OCI-LY7 (cell line): ENCODE measurements around the gene SEPTIN10. TPM values are rescaled to one million over a fixed set of nuclear protein-coding genes. Genes with fewer than 3 reads are reported as not detected.

Experiments used
- BruUV-seq: library from RNA; stranded (reverse); fragments of 400-500 nt; replicated peaks from 2 replicates; lab custom pipeline; 2021; lab: Mats Ljungman, UMichigan
- CTCF ChIA-PET: fragments of 300-600 bp; sonication (Branson Sonifier 250); formaldehyde crosslinking; loops from one replicate; lab custom pipeline; 2022; ENCODE audit warnings: antibody characterized with exemption; ENCODE audit not compliant: unreplicated experiment; lab: Charles Lee
- POLR2A ChIA-PET: fragments of 300-600 bp; sonication (Branson Sonifier 250); formaldehyde crosslinking; loops from one replicate; lab custom pipeline; 2022; ENCODE audit warnings: antibody characterized with exemption; lab: Charles Lee
- DNase-seq: peaks from one replicate; pipeline ENCODE4 v3.0.0-alpha.2; 2015; ENCODE audit warnings: low spot score
- H2AFZ ChIP-seq: fragments of 200-600 bp; sonication (generic), shearing (Covaris generic); 2 replicates; pipeline ENCODE4 v1.6.1; 2014; ENCODE audit warnings: mild to moderate bottlenecking, antibody characterized with exemption, low read length, moderate library complexity
- H3K27ac ChIP-seq: fragments of 200-600 bp; sonication (generic); 2 replicates; pipeline ENCODE4 v1.5.1; 2014; ENCODE audit warnings: mixed run types, low read depth, mild to moderate bottlenecking, moderate library complexity, low read length, inconsistent platforms; ENCODE audit not compliant: poor library complexity, severe bottlenecking
- H3K36me3 ChIP-seq: fragments of 200-600 bp; sonication (generic); 2 replicates; pipeline ENCODE4 v1.6.1; 2014; ENCODE audit warnings: mild to moderate bottlenecking, antibody characterized with exemption, low read length, moderate library complexity, mixed read lengths; ENCODE audit not compliant: insufficient read depth
- H3K4me1 ChIP-seq: fragments of 200-600 bp; sonication (generic); 2 replicates; pipeline ENCODE4 v1.5.1; 2014; ENCODE audit warnings: mild to moderate bottlenecking, low read length; ENCODE audit not compliant: insufficient read depth, poor library complexity, severe bottlenecking
- H3K4me2 ChIP-seq: fragments of 200-600 bp; sonication (generic); 2 replicates; pipeline ENCODE4 v1.6.1; 2014; ENCODE audit warnings: mild to moderate bottlenecking, low read length
- H3K4me3 ChIP-seq: fragments of 200-600 bp; sonication (generic); 2 replicates; pipeline ENCODE4 v1.5.1; 2014; ENCODE audit warnings: mild to moderate bottlenecking, low read depth, low read length; ENCODE audit not compliant: poor library complexity, severe bottlenecking
- H3K79me2 ChIP-seq: fragments of 200-600 bp; sonication (generic); 2 replicates; pipeline ENCODE4 v1.6.1; 2016; ENCODE audit warnings: low read depth, mild to moderate bottlenecking, low read length, moderate library complexity, mixed read lengths; ENCODE audit not compliant: insufficient read depth
- H3K9me2 ChIP-seq: fragments of 200-600 bp; sonication (generic); 2 replicates; pipeline ENCODE4 v1.6.1; 2016; ENCODE audit warnings: mild to moderate bottlenecking, low read length, mixed read lengths; ENCODE audit not compliant: insufficient read depth
- H3K9me3 ChIP-seq: fragments of 200-600 bp; sonication (generic); 2 replicates; pipeline ENCODE4 v1.6.1; 2014; ENCODE audit warnings: mild to moderate bottlenecking, mixed run types, low read length, mixed read lengths
- H4K20me1 ChIP-seq: fragments of 200-600 bp; sonication (generic); 2 replicates; pipeline ENCODE4 v1.6.1; 2014; ENCODE audit warnings: mild to moderate bottlenecking, antibody characterized with exemption, low read length, moderate library complexity, mixed read lengths; ENCODE audit not compliant: insufficient read depth
- EZH2phosphoT487 ChIP-seq: fragments of 200-600 bp; sonication (generic); IDR thresholded peaks from 2 replicates; pipeline ENCODE4 v1.6.1; 2018; ENCODE audit warnings: low read depth, borderline replicate concordance, mild to moderate bottlenecking, mixed run types, antibody characterized with exemption, low read length, moderate library complexity, mixed read lengths
- intact Hi-C: fragments of 100-400 bp; cut with micrococcal nuclease; formaldehyde crosslinking; loops from one replicate; pipeline ENCODE4 v1.10.0; 2022; ENCODE audit not compliant: unreplicated experiment
- total RNA-seq, 2 experiments: library from RNA; depleted of rRNA in 1 of 2; stranded (reverse); fragments of >200 nt in 1 of 2; shearing (Covaris generic) in 1 of 2; gene quantifications; 2 replicates each; pipeline ENCODE4 v1.2.3, GENCODE V29; 2014 to 2022
- TF ChIP-seq, protein P1 (sequence below): fragments of 200-600 bp; sonication (generic); conservative IDR thresholded peaks from 2 replicates; pipeline ENCODE4 v1.5.1; 2014; ENCODE audit warnings: mild to moderate bottlenecking, antibody characterized with exemption, low read length, moderate library complexity, mixed read lengths

Gene SEPTIN10
- total RNA-seq, 2 experiments from 2014 or later, result not detected

DNA sequence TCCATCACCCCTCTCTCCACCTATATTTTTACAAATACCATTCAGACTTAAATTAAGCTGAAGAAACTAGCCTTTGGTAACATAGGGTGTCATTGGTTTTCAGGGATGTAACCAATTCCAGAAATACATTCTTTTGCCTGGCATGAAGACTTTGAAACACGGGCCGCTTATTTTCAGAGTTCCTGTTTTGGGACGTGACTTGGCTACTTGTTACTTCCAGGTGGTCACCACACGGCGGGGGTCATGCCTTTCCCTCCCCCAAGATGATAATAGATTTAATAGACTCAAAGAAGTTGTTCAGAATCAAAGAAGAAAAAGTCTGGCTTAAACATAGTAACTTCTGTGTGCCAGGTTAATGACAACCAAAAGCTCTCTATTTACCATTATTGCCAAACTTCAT is 110.6 kb downstream of the SEPTIN10 start:
- no peak for DNase-seq
- intact Hi-C loops, result no loop called here
- BruUV-seq, result no TSS peak
- Histone ChIP-seq H3K36me3 (no peaks in the 10 kb centered on the region), H3K27ac (no peak overlapping the region), H3K4me3 (no peak overlapping the region), H3K4me2 (no peak overlapping the region), H3K9me3 (no peaks in the 10 kb centered on the region), H3K9me2 (no peaks in the 10 kb centered on the region), H3K79me2 (no peaks in the 10 kb centered on the region), H2AFZ (no peak overlapping the region), H3K4me1 (no peaks in the 10 kb centered on the region), H4K20me1 (no peaks in the 10 kb centered on the region)
- ChIA-PET CTCF (no interaction called here), POLR2A (no interaction called here)
- TF ChIP-seq, protein P1, sequence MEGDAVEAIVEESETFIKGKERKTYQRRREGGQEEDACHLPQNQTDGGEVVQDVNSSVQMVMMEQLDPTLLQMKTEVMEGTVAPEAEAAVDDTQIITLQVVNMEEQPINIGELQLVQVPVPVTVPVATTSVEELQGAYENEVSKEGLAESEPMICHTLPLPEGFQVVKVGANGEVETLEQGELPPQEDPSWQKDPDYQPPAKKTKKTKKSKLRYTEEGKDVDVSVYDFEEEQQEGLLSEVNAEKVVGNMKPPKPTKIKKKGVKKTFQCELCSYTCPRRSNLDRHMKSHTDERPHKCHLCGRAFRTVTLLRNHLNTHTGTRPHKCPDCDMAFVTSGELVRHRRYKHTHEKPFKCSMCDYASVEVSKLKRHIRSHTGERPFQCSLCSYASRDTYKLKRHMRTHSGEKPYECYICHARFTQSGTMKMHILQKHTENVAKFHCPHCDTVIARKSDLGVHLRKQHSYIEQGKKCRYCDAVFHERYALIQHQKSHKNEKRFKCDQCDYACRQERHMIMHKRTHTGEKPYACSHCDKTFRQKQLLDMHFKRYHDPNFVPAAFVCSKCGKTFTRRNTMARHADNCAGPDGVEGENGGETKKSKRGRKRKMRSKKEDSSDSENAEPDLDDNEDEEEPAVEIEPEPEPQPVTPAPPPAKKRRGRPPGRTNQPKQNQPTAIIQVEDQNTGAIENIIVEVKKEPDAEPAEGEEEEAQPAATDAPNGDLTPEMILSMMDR, result no peak
- TF ChIP-seq EZH2phosphoT487, result no peak

DNA sequence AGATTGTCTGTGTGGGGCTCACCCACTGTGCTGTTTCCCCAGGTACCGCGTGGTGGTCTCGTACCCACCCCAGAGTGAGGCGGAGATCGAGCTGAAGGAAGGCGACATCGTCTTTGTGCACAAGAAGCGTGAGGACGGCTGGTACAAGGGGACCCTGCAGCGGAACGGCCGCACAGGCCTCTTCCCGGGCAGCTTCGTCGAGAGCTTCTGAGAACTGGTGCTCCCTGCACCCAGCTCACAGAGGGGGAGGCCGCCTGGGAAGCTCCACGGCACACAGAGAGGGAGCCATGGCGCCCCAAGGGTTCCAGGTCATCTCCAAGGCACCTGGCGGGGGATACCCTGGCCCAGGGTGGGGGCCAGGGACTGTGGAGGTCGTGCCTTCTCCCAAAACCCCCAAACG is 112.3 kb downstream of the SEPTIN10 start:
- CTCF ChIA-PET, result no interaction called here
- BruUV-seq, result no TSS peak
- POLR2A ChIA-PET, result no interaction called here

DNA sequence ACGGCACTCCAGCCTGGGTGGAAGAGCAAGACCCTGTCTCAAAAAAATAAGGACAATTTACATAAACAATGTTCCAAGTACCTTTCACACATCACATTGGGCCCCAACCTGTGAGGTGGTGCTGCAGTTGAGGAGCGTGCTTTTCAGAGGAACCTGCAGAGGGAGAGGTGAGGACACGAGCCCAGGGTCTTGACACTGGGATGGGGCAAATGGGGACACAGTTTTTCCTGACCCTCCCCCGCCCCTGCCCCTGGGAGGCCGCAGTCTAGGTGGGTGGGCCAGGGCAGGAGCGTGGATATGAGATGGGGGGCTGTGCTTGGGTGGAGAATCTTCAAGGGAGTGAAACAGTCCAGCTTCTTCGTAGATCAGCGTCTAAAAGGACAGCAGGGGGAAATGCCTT is 112.9 kb downstream of the SEPTIN10 start:
- no peak overlapping the region for H2AFZ ChIP-seq
- no peak overlapping the region for H3K4me3 ChIP-seq
- TF ChIP-seq, protein P1, result no peak
- no peak for TF ChIP-seq EZH2phosphoT487
- no peaks in the 10 kb centered on the region for H3K9me2 ChIP-seq
- no peaks in the 10 kb centered on the region for H3K79me2 ChIP-seq
- H3K27ac ChIP-seq, result no peak overlapping the region
- H4K20me1 ChIP-seq, result no peaks in the 10 kb centered on the region
- H3K4me1 ChIP-seq, result no peaks in the 10 kb centered on the region
- H3K4me2 ChIP-seq, result no peak overlapping the region
- intact Hi-C loops, result no loop called here
- DNase-seq, result no peak
- no TSS peak for BruUV-seq
- no peaks in the 10 kb centered on the region for H3K36me3 ChIP-seq
- ChIA-PET CTCF (no interaction called here), POLR2A (no interaction called here)
- no peaks in the 10 kb centered on the region for H3K9me3 ChIP-seq

More for the DNA sequence above, 112.3 kb downstream of the SEPTIN10 start:
- Histone ChIP-seq H3K27ac (no peak overlapping the region), H3K4me3 (no peak overlapping the region), H3K4me1 (no peaks in the 10 kb centered on the region), H3K9me3 (no peaks in the 10 kb centered on the region), H2AFZ (no peak overlapping the region), H4K20me1 (no peaks in the 10 kb centered on the region), H3K36me3 (no peaks in the 10 kb centered on the region), H3K9me2 (no peaks in the 10 kb centered on the region), H3K79me2 (no peaks in the 10 kb centered on the region), H3K4me2 (no peak overlapping the region)
- DNase-seq, result no peak
- TF ChIP-seq EZH2phosphoT487, result no peak
- intact Hi-C loops, result no loop called here
